Cardiac muscle cell (in vitro differentiated cells and primary cell): ENCODE results near the gene CYP27A1. TPM values are rescaled to one million over a fixed set of nuclear protein-coding genes. Genes with fewer than 3 reads are reported as not detected.

Source experiments
- DNase-seq, 2 donors: peaks; one replicate each; pipeline versions ENCODE4 v3.0.0 to v3.0.0-alpha.2; 2010 to 2017; ENCODE audit warnings: low read depth in 1 of 2, low spot score in 1 of 2
- H3K27ac ChIP-seq: fragments of 200-600 bp; sonication (generic); 2 replicates; pipeline ENCODE4 v1.5.1; 2016
- H3K27me3 ChIP-seq: fragments of 200-600 bp; sonication (generic); 2 replicates; pipeline ENCODE4 v1.6.0; 2016; ENCODE audit warnings: control low read depth
- H3K36me3 ChIP-seq: fragments of 200-600 bp; sonication (generic); 2 replicates; pipeline ENCODE4 v1.5.1; 2016; ENCODE audit warnings: control low read depth
- H3K4me1 ChIP-seq: fragments of 200-600 bp; sonication (generic); 2 replicates; pipeline ENCODE4 v1.8.1; 2017; ENCODE audit warnings: low read depth, mild to moderate bottlenecking, mixed run types
- H3K4me3 ChIP-seq: fragments of 200-600 bp; sonication (generic); 2 replicates; pipeline ENCODE4 v1.5.1; 2016; ENCODE audit warnings: mild to moderate bottlenecking
- H3K9me3 ChIP-seq: fragments of 200-600 bp; sonication (generic); 2 replicates; pipeline ENCODE4 v1.5.1; 2017; ENCODE audit warnings: low read depth, mild to moderate bottlenecking, control low read depth
- polyA plus RNA-seq: library from polyadenylated mRNA; unstranded; fragments of >200 nt; fragmentation: Nextera tagmentation; extraction: Ambion mirVana; gene quantifications from 2 replicates; pipeline ENCODE4 v1.2.1, GENCODE V29; 2016
- total RNA-seq: library from RNA; depleted of rRNA; stranded (reverse); fragments of >200 nt; gene quantifications from 2 replicates; pipeline ENCODE4 v1.2.3, GENCODE V29; 2016
- TF ChIP-seq, protein P1 (sequence below): IDR thresholded peaks from 2 replicates; pipeline ENCODE4 v1.5.1; 2012; ENCODE audit warnings: low read depth, mild to moderate bottlenecking, low read length

The CYP27A1 gene
- total and polyA plus RNA-seq, 2 experiments from 2014 or later, result 70.6 to 106 TPM

DNA sequence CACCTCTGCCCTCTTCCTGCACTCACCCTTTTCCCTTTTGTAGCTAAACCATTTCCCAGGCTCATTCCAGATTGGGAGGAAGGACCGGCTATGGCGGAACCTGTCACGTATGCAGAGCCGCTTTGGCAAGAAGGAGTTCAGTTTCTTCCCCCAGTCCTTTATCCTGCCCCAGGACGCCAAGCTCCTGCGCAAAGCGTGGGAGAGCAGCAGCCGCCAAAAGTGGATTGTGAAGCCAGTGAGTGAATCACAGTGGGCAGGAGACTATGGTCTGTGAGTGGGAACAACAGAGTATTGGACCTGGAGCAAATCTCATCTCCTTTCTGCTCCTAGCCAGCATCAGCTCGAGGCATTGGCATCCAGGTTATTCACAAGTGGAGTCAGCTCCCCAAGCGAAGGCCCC, 35.0 kb upstream of the CYP27A1 start:
- no peaks in the 10 kb centered on the region for H3K9me3 ChIP-seq
- H3K4me3 ChIP-seq, result no peak overlapping the region
- DNase-seq, result no peak
- TF ChIP-seq, protein P1, sequence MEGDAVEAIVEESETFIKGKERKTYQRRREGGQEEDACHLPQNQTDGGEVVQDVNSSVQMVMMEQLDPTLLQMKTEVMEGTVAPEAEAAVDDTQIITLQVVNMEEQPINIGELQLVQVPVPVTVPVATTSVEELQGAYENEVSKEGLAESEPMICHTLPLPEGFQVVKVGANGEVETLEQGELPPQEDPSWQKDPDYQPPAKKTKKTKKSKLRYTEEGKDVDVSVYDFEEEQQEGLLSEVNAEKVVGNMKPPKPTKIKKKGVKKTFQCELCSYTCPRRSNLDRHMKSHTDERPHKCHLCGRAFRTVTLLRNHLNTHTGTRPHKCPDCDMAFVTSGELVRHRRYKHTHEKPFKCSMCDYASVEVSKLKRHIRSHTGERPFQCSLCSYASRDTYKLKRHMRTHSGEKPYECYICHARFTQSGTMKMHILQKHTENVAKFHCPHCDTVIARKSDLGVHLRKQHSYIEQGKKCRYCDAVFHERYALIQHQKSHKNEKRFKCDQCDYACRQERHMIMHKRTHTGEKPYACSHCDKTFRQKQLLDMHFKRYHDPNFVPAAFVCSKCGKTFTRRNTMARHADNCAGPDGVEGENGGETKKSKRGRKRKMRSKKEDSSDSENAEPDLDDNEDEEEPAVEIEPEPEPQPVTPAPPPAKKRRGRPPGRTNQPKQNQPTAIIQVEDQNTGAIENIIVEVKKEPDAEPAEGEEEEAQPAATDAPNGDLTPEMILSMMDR, result no peak
- H3K27ac ChIP-seq, result no peak overlapping the region
- peaks cover 48% of the 10 kb centered on the region for H3K36me3 ChIP-seq
- no peaks in the 10 kb centered on the region for H3K27me3 ChIP-seq
- H3K4me1 ChIP-seq, result no peaks in the 10 kb centered on the region

DNA sequence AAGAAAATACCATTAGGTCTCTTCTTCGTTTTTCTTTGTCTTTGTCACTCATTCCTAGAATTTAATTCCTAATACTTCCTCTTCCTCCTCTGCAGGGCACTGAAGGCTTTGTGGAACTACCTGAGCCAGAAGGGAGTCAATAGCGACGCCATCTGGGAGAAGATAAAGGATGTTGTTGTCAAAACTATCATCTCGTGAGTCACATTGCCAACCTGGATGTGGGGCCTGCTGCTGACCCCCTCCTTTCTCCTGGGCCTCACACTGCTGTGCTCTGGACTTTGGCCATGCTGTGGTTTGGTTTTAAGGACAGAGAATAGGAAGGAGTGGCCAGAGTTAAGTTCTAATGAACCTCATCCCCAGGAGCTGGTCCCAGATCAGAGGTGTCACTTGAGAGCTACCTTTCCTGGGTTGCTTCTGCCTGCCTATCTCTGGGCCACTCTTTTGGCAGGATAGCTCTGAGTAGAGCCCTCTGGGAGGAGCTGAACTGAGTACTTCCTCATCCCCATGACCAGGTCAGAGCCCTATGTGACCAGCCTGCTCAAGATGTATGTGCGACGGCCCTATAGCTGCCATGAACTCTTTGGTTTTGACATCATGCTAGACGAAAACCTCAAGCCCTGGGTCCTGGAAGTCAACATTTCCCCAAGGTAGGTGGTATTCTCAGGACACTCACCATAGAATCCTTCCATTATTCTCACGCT, 33.1 kb upstream of the CYP27A1 start:
- no peaks in the 10 kb centered on the region for H3K4me1 ChIP-seq
- H3K27ac ChIP-seq, result no peak overlapping the region
- TF ChIP-seq, protein P1, result no peak
- H3K27me3 ChIP-seq, result no peaks in the 10 kb centered on the region
- peaks cover 55% of the 10 kb centered on the region for H3K36me3 ChIP-seq
- no peak for DNase-seq
- H3K4me3 ChIP-seq, result no peak overlapping the region
- no peaks in the 10 kb centered on the region for H3K9me3 ChIP-seq

DNA sequence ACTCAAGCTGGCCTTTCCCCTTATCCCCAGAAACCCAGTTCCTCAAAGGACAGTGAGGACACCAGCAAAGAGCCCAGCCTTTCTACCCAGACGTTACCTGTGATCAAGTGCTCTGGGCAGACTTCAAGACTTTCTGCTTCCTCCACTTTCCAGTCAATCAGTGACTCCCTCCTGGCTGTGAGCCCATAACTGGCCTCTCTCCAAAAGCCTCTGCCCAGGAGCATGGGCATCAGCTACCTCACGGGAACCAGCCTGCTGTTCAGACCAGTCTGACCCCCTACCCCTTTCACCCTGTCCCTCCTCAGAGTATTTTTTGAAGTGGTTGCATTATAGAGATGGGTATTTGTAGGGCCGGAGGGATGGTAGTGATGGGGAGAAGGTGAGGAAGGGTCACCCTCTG, 27.7 kb upstream of the CYP27A1 start:
- TF ChIP-seq, protein P1, result no peak
- H3K36me3 ChIP-seq, result peaks cover 32% of the 10 kb centered on the region
- no peak overlapping the region for H3K27ac ChIP-seq
- H3K9me3 ChIP-seq, result no peaks in the 10 kb centered on the region
- H3K27me3 ChIP-seq, result no peaks in the 10 kb centered on the region
- no peak overlapping the region for H3K4me3 ChIP-seq
- H3K4me1 ChIP-seq, result peaks cover 15% of the 10 kb centered on the region
- DNase-seq, result no peak

DNA sequence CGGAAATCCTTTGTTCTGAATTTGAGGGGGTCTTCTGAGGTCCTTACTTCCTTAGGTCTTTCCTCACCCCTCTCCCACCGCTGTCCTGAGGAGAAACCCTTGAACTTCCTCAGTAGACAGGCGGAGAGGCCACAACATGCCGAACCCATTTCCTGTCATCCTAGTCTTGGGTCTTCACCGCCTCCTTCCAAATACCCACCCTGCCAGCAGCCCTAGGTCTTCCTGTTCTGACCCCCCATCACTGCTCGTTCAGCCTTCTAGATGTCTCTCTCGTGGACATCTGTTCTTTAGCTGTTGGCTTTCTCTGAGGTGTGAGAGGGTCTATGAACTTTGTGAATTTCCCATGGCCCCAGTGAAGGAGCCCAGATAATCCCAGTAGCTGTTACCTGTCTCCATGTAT, 27.2 kb upstream of the CYP27A1 start:
- H3K9me3 ChIP-seq, result no peaks in the 10 kb centered on the region
- H3K4me3 ChIP-seq, result no peak overlapping the region
- TF ChIP-seq, protein P1, result no peak
- peaks cover 26% of the 10 kb centered on the region for H3K36me3 ChIP-seq
- no peak overlapping the region for H3K27ac ChIP-seq
- no peaks in the 10 kb centered on the region for H3K27me3 ChIP-seq
- no peak for DNase-seq
- H3K4me1 ChIP-seq, result peaks cover 15% of the 10 kb centered on the region

DNA sequence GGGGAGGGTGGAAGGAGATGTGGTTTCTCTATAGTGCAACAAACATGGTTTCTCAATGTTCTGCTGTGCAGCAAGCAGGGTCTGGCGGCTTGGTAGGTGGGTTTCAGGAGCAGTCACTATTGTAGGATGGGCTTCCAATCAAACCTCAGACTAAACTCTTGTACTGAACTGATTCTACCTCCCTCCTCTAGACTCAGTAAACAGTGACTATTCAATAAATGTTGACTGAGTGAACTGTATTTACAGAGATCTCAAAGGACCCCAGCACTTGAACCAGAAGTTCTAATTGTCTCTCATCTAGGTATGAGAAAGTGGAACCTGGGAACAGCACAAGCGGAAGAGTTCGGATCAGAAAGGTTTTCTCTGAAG, 26.8 kb upstream of the CYP27A1 start:
- H3K27ac ChIP-seq, result no peak overlapping the region
- H3K4me3 ChIP-seq, result no peak overlapping the region
- no peaks in the 10 kb centered on the region for H3K27me3 ChIP-seq
- TF ChIP-seq, protein P1, result no peak
- DNase-seq, result no peak
- no peaks in the 10 kb centered on the region for H3K9me3 ChIP-seq
- peaks cover 22% of the 10 kb centered on the region for H3K36me3 ChIP-seq
- peaks cover 15% of the 10 kb centered on the region for H3K4me1 ChIP-seq
